ENCODE measurements around the gene MRPL38. TPM values are rescaled to one million over a fixed set of nuclear protein-coding genes. Genes with fewer than 3 reads are reported as not detected.

Gene MRPL38
- total and polyA plus RNA-seq, 8 donors, result 9.3 to 244 (median 52.2) TPM

DNA sequence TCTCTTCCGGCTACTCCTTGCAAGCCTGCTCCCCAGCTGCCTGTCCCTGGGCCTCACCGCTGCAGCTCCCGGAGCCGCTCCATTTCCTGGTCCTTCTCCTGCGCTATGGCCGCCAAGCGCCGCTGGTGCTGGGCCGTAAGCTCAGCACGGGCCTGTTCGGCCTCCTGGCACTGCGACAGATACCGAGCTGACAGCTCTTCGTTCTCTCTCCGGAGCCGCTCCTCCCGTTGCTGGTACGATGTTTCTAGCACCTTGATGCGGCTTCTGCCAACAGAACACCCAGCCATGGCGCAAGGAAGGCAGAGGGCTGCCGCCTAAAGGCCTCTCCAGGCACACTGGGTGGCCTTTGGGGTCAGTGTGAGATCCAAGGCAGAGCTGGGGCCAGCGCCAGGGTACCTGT lies 14.9 kb upstream of the MRPL38 start:
- no peaks in the 10 kb centered on the region for H3K9me3 ChIP-seq
- H3K4me3 ChIP-seq, result no peak overlapping the region
- H3K4me1 ChIP-seq, result no peaks in the 10 kb centered on the region
- H3K36me3 ChIP-seq, result peaks cover 5 to 60% (median 37%) of the 10 kb centered on the region in 4 donors
- H3K27me3 ChIP-seq, result no peaks in the 10 kb centered on the region
- TF ChIP-seq EP300 (IDR thresholded peaks at IDR 0.05) (no peak), POLR2AphosphoS5 (IDR thresholded peaks at IDR 0.05) (no peak), POLR2A (IDR thresholded peaks at IDR 0.05) (no peak)
- TF ChIP-seq, protein P1, sequence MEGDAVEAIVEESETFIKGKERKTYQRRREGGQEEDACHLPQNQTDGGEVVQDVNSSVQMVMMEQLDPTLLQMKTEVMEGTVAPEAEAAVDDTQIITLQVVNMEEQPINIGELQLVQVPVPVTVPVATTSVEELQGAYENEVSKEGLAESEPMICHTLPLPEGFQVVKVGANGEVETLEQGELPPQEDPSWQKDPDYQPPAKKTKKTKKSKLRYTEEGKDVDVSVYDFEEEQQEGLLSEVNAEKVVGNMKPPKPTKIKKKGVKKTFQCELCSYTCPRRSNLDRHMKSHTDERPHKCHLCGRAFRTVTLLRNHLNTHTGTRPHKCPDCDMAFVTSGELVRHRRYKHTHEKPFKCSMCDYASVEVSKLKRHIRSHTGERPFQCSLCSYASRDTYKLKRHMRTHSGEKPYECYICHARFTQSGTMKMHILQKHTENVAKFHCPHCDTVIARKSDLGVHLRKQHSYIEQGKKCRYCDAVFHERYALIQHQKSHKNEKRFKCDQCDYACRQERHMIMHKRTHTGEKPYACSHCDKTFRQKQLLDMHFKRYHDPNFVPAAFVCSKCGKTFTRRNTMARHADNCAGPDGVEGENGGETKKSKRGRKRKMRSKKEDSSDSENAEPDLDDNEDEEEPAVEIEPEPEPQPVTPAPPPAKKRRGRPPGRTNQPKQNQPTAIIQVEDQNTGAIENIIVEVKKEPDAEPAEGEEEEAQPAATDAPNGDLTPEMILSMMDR (IDR thresholded peaks at IDR 0.05), result no peak
- 95 to 99% (median 95%) methylated on average over 21 to 22 of the region's 22 CpGs for WGBS, 5 donors
- DNase-seq, result no peak
- intact Hi-C loops (cut with DNase I; ENCODE audit: low total_unique reads), result loop anchor here (5.0 kb wide), 1 partner anchor 88 kb away; no protein-coding TSS in a partner anchor
- no peak overlapping the region for H3K27ac ChIP-seq

DNA sequence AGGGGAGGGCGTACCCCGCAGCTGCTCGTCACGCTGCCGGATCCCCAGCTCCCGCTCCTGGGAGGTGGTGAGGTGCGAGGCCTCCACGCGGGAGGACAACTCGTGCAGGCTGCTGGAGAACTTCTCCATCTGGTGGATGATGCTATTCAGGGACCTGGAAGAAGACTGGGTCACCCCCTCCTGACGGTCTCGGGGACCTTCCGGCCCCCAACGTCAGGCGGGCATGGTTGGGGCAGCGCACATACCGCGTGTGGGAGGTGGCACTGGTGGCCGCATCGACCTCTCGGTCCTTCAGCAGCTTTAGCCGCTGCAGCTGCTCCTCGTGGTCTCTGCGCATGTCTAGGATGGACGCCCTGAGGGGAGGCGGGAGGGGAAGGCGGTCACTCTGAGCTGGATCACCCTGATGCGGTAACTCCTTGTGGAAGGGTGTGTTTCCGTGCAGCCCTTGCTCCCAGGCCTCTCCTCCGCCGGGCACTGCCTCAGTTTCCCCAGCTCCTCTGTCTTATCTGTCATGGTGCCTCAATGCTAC lies 13.3 kb upstream of the MRPL38 start:
- H3K27me3 ChIP-seq, result no peaks in the 10 kb centered on the region
- DNase-seq, result no peak
- intact Hi-C loops (cut with DNase I; ENCODE audit: low total_unique reads), result loop anchor here (5.0 kb wide), 1 partner anchor 89 kb away; no protein-coding TSS in a partner anchor
- peaks cover 3 to 61% (median 45%) of the 10 kb centered on the region in 4 donors for H3K36me3 ChIP-seq
- TF ChIP-seq, protein P1 (IDR thresholded peaks at IDR 0.05), result no peak
- TF ChIP-seq EP300 (IDR thresholded peaks at IDR 0.05) (no peak), POLR2AphosphoS5 (IDR thresholded peaks at IDR 0.05) (no peak), POLR2A (IDR thresholded peaks at IDR 0.05) (no peak)
- H3K9me3 ChIP-seq, result no peaks in the 10 kb centered on the region
- H3K4me1 ChIP-seq, result no peaks in the 10 kb centered on the region
- H3K4me3 ChIP-seq, result no peak overlapping the region
- H3K27ac ChIP-seq, result no peak overlapping the region
- 89 to 96% (median 95%) methylated on average over 9 to 31 of the region's 31 CpGs for WGBS, 5 donors

DNA sequence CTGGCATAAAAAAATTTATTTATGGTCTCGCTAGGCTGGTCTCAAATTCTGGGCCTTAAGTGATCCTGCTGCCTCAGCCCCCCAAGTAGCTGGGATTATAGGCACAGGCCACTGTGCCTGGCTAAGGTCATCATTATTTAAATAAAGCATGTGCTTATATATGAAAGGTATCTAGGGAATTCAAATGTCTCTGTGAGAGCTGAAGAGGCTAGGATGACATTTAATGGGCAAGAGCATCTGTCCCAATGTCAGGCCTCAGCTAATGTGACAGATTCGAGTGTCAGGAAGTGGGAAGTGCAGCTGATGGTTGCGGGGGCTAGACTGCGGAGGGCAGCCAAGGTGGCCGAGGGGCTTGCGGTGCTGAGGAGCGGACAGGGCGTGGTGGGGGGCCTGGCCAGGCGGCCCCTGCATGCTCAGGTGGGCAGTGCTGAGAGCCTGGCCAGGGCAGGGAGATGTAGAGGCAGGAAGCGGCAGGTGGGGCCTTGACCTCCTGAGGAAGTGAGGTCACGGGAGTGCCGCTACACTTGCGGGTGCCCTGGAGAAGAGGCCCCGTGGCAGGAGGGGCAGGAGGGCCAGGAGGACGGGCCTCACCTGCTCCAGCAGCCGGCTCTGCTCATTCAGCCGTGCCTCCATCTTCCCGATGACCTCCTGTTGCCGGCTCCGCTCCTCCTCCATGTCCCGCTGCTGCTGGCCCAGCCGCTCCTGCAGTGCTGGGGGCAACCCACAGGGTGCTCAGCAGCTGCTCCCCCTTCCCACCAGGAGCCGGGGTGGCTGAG lies 12.6 kb upstream of the MRPL38 start:
- Histone ChIP-seq H3K4me1 (peaks cover 0 to under 1% (median 0%) of the 10 kb centered on the region in 4 donors), H3K9me3 (no peaks in the 10 kb centered on the region), H3K27me3 (no peaks in the 10 kb centered on the region), H3K36me3 (peaks cover 0 to 57% (median 40%) of the 10 kb centered on the region in 4 donors), H3K27ac (no peak overlapping the region), H3K4me3 (no peak overlapping the region)
- TF ChIP-seq, protein P1 (IDR thresholded peaks at IDR 0.05), result no peak
- TF ChIP-seq EP300 (IDR thresholded peaks at IDR 0.05) (no peak), POLR2A (IDR thresholded peaks at IDR 0.05) (no peak), POLR2AphosphoS5 (IDR thresholded peaks at IDR 0.05) (no peak)
- no peak for DNase-seq
- WGBS, 5 donors, result 87 to 93% (median 89%) methylated on average over 17 to 23 of the region's 23 CpGs
- intact Hi-C loops (cut with DNase I; ENCODE audit: low total_unique reads), result loop anchor here (5.0 kb wide), 1 partner anchor 90 kb away; no protein-coding TSS in a partner anchor

GRCh38 chr17:75915268-75915667 lies 10.6 kb upstream of the MRPL38 start:
- no peaks in the 10 kb centered on the region for H3K9me3 ChIP-seq
- no peak overlapping the region for H3K27ac ChIP-seq
- H3K27me3 ChIP-seq, result no peaks in the 10 kb centered on the region
- no peak overlapping the region for H3K4me3 ChIP-seq
- peaks cover under 1 to 18% (median 14%) of the 10 kb centered on the region in 4 donors for H3K4me1 ChIP-seq
- intact Hi-C loops (cut with DNase I; ENCODE audit: low total_unique reads), result loop anchor here (5.0 kb wide), 1 partner anchor 92 kb away; no protein-coding TSS in a partner anchor
- WGBS, 5 donors, result 87 to 92% (median 90%) methylated on average over 8 of the region's 8 CpGs
- no peak for TF ChIP-seq POLR2AphosphoS5 (IDR thresholded peaks at IDR 0.05)
- TF ChIP-seq, protein P1 (IDR thresholded peaks at IDR 0.05), result no peak
- no peak for TF ChIP-seq POLR2A (IDR thresholded peaks at IDR 0.05)
- no peak for TF ChIP-seq EP300 (IDR thresholded peaks at IDR 0.05)
- no peak for DNase-seq
- H3K36me3 ChIP-seq, result peaks cover 0 to 69% (median 40%) of the 10 kb centered on the region in 4 donors
